HG03460 (cell line): Measurements from ENCODE around the gene PYM1.
"Not testable (repeated sequence)": the region's sequence is repeated elsewhere in the genome, so short reads cannot be mapped to it uniquely, and the experiment has no call there.

Experiments used
- ATAC-seq: cut with Tn5 transposase; IDR thresholded peaks from one replicate; pipeline ENCODE4 v1.9.1; 2021; ENCODE audit not compliant: unreplicated experiment

Gene PYM1

DNA sequence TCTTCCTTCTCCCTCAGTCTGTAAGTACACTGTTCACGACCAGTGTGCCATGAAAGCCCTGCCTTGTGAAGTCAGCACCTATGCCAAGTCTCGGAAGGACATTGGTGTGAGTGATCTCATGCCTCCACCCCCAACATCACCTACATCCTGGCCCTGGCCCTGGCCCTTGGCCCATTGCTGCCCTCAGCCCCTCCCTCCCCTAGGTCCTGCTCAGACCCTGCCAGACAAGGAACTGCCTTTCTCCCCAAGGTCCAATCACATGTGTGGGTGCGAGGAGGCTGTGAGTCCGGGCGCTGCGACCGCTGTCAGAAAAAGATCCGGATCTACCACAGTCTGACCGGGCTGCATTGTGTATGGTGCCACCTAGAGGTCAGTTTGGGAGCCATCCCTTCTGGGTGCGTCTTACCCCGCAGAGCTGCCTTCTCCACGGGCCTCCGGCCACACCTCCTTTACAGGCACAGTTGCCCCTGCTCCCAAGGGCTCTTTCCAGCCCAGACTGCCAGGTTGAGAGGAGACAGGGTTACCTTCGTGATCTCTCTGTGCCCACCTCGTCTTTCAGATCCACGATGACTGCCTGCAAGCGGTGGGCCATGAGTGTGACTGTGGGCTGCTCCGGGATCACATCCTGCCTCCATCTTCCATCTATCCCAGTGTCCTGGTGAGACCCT lies 12.5 kb upstream of the PYM1 start:
- peak; percentile 97 for ATAC-seq

DNA sequence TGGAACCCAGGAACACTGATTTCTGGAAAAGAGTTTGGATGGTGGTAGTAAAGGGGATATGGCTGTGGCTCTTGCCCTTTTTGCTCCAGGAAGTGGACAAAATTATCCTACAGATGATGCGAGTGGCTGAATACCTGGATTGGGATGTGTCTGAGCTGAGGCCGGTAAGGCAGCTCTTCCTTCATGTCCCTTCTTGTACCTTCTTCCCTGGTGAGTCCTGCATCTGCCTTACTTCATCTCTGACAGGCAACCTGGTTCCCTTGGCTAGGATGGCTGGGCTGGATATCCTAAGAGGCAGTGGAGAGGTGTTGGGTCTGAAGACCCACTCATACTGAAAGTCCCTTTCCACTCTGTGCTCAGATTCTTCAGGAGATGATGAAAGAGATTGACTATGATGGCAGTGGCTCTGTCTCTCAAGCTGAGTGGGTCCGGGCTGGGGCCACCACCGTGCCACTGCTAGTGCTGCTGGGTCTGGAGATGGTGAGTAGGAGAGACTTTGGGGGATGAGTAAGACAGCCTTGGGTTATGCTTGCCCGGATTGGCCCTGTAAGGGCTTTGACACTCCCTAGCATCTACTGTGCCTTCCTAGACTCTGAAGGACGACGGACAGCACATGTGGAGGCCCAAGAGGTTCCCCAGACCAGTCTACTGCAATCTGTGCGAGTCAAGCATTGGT lies 11.3 kb upstream of the PYM1 start:
- ATAC-seq = no peak

DNA sequence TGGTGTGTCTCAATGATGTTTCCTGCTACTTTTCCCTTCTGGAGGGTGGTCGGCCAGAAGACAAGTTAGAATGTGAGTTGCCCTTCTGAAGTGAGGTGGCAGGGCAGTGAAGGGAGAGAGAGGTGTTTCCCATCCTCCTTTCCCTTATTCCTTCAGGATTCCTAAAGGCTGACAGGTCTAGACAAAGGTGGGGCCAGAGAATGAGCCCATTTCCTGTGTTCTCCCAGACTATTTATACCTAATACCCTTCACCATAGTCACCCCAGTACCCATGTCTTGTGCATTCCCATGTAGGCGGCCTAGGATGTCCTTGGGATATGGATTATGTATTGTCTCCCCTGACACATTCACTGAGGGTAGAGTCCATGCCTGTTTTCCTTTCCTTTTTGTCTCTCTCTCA lies 10.3 kb upstream of the PYM1 start:
- no peak for ATAC-seq

DNA sequence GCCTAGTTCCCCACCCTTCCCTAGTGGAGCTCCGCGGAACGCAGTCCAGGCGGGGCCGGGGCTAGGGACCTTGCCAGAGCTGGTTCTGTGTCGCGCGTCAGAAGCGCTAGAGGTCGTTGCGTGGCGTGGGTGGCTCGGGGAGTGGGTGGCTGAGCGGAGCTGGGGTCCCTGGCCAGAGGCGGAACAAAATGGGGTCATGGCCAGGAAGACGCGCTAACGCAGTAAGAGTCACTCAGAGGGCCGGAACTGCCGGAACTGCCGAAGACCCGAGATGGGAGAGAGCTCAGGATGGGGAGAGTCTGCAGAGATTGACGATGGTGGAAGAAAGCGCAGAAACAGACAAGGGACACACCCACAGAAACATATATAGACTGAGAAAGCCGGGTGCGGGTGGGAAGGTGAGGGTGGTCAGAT lies 8.1 kb upstream of the PYM1 start:
- ATAC-seq = no peak

DNA sequence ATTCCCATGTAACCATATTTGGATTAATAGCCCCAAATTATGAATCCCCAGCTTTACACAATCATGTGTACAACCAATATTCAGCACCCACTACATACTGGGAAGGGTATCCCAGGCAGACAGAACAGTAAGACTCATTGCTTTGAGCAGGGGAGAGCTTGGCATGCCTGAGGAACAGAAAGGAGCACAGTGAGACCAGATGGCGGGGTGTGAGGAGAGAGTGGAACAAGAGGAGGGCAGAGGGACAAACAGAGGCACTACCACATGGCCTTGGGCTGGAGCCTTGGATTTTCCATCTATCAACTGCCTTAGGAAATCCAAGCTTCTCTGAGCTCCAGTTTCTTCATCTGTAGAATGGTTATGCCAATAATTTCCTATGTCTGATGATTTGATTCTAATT lies 7.1 kb upstream of the PYM1 start:
- no peak for ATAC-seq

DNA sequence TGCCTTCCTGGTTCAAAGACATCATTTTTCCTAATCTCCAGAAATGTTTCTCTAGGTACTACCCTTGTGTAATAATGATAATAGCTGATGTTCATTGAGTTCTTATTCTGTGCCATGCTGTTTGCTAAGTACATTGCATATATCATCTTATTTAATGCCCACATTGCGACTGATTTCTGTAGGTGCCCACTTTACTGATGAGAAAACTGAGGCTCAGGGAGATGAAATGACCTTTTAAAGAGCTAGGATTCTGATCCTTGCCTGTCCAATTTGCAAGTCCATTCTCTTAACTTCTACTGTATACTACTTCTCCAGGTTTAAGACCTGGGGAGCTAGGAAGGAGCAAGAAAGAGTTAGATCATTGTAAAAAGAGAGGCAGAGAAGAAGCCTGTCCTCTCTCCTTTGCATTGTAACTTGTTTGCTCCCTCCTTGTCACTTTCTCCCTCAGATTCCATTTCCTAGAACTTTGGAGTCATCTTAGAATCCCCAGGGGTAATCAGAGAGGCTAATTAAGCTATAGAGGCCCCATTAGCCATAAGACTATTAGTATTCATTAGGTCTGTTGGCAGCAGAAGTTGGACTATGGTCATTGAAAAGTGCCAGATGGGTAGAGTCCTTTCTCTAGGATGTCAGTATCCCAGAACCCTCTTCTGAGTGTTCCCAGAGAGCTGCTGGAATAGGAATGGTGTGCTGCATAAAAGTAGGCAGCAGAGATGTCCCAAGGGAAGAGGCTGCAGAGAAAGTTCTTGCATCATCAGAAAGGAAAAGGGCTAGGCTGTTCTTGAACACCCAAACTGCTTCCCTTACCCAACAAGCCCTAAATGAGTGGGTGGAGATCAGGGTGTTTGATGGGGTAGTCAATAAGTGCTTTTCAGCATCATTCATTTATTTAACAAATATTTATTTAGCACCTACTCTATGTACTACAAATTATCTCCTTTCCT lies 6.4 kb upstream of the PYM1 start:
- no peak for ATAC-seq

DNA sequence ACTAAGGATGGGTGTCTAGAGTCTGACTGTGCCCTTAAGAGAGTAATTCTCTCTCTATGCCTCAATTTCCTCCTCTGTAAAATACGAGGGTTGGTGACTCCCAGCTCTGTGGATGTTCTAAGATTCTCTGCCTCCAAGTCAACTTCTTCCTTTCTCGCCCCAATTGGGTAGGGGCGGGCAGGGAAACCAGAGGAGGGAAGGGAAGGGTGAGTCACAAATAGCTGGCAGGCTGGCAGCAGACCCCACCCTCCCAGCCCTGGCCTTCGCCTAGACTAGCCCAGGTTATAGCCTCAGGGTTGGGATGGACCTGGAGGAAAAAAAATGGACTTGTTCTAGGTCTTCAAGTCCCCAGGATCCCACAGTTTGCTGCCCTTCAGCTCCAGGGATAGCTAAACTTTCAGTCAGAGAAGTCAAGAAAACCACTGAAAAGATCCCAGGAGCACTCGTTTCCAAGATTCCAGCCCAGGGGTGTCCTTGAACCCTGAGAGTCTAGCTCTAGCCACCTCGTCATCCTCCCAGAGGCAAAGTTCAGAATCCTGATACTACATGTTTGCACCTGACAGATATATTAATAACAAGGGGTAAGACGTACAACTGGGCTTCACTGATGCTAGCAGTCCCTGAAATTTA lies 5.6 kb upstream of the PYM1 start:
- ATAC-seq = no peak

DNA sequence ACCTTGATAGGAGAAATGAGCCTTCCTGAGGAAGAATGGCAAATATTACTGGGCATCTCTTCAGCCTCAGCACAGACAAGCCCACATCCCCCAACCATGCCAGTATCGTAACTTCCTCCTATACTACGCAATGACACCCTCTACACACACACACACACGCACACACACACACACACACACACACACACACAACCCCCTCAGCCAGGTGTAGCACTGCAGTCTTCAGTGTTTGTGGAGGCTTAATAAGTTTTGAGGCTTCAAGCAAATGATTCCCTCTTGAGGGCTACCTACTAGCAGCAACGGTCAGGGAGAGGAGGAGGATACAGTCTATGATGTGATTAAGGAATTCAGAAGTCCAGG lies 4.8 kb upstream of the PYM1 start:
- no peak for ATAC-seq

DNA sequence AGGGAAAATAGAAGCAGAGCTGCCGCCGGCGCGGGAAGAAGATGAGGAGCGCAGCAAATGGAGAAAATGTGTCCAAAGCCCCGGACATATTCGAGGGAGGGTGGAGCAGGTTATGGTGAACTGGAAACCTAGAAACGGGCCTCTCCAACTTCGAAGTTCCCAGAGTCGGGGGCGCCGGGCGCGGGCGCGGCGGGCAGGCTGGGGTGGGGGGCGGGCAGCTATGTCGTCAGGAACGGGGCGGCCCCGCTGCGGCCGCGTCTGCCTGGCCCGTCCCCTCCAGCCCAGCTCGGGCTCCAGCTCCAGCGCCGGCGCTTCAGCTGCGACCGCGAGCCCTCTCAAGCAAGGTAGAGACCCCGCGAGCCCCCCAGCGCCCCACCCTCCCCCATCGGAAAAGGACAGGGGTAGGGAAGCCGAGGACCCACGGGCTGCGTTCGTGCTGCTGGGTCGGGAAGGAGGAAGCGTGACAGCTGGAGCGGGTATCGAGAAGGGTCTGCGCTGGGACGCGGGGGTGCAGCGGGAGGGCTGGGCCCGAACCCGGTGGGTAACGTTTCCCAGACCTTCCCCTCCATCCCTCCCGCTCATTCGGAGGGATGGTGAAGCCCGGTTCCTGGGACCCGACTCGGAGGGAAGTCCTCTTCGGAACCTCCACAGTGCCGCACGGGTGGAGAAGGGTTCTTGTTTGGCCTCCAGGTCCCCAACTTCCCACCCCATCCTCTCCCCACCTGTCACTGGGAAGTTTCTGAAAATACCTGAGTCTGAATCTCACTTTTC lies 4.3 kb upstream of the PYM1 start:
- ATAC-seq = no peak

DNA sequence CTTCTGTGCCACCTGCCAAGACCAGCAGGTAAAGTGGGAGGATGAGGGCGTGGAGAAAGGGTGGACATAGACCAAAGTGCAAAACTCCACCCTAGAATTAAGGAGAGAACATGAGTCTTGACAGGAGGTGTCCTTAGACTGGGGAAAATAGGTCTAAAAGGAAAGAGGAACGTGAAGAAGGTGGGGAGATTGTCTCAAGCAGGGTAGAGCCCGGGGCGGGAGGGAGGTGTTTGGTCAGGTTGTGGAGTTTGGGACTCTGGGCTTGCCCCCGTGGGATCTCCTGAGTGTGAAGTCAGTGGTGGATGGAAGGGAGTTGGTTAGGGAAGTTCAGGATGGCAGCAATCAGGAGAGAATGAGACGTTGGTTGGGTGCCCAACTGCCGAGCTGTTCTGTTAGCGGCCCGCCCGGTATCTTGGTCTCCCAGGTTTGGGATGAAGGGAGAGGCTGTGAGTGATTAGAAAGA lies 3.7 kb upstream of the PYM1 start:
- no peak for ATAC-seq

DNA sequence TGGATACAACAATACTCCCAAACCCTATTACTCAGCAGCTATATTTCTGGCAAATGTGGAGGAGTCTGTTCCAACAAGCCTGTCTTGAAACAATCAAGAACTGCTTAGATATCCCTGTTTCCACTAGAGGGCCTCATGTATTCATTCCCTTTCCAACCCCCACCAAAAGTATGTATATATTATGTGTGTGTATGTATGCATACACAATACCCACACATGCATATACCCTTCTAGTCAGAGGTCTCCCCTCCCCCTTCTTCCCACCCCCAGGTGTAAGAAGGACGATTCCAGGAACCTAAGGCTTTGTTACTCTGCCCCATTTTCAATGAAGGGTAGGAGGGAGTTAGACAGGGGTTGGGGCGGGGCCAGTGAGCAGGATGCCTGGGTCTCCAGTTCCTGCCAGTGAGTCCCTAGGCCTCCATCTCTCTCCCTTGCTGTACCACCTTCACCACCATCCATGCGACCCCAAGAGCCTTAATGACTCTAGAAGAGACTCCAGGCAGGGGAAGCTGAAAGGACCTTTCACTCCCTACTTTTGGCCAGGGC lies 3.1 kb upstream of the PYM1 start, which contains the start of gene DGKA:
TSS of gene DGKA (plus strand) at position 392 of the 546 bp plus-strand sequence. CDS start 5,342 bp downstream, outside the sequence.
- no peak for ATAC-seq

DNA sequence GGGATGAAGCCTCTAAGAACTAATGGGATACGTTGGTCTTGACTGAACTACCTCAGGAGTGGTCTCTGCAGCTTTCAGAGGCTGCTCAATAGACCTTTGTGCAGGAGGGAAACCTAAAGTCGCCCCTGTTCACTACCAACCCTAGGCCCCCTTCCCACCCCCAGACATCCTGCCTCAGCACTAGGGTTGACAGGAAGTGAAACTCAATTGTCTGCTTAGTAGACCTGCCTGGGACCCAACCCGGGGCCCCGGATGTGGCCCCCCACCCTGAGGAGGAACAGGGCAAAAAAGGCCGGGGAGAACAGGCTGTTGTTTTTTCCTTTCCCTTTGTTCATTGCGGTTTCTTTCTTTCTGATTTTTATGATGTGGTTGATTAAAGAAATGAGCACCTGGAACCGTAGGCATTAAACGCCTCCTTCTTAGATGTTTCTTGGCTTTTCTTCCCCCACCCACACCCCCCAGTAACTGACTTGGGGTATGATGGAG lies 1.7 kb upstream of the PYM1 start:
- peak; percentile 43 for ATAC-seq

DNA sequence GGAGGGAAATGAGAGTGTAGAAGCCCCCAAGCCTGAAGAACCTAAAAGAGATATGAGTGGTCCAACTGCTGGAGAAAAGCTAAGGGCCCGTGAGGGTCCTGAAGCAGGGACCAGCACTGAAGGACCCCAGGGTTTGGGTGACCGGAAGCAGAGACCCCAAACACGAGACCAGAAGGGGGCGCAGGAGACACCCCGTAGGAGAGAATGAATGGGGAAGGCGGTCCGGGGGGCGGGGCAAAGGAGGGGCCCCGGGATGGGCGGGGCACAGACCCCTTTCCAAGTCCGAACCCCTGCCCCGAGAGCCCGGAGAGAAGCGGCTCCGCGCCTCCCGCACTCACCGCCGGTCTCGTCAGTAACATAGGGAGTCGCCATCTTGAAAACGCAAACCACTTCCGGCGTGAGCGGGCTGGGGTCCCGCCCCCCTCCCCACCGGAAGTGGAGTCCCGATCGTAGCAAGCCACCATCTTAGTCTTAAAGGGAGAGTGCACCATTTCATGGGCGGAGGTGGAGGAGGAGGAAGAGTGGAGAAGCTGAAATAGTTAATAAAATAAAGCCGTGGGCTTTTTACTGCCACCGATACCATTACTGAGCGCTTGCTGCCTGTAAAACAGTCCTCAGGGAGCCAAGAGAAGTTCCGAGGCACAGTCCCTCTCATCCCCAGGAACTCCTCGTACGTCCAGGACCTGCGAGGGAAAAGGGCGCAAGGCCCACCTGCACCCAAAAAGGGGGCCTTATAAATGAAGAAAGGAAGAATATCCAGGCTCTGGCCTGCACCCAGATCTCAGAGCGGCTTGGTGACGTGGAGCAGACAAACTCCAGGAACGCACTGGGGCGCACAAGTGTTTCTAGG lies 731 bp downstream of the PYM1 start:
- peak; percentile 44 for ATAC-seq

DNA sequence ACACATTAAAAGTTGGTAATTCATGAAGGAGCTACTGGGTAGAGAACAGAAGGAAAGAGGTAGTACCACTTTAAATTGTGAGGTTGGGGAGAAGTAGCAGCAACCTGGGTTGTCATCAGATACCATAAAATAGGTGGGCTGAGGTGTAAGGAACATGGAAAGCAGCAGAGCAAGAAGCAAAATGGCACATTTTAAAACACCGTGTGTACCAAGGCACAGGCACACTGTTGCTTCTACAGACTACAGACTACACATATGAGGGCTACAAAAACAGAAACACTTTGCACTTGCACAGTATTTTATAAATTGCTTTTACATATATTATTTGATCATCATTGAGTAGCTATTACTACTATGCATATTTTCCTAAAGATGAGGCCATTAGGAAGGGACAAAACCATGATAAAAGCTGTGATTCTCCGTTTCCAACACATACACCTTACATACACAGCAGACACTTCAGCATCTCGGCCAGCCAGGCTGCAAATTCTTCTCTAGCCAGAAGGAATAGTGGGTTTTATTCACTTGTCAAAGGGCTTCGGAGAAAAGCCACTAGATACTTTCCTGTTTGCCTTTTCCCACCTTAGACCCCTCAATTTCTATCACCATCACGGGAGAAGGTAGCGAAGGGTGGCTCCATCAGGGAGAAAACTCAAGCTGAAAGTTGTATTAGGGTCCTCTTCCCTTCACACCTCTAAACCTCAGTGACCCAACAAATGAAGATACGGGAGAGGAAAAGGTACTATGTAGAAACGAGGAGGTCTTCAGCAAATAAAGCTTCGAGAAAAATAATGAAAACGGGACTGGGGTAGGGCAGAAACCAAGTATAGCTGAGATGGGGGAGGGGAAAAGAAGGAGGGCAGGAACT lies 1.6 kb downstream of the PYM1 start:
- peak; percentile 1 for ATAC-seq

DNA sequence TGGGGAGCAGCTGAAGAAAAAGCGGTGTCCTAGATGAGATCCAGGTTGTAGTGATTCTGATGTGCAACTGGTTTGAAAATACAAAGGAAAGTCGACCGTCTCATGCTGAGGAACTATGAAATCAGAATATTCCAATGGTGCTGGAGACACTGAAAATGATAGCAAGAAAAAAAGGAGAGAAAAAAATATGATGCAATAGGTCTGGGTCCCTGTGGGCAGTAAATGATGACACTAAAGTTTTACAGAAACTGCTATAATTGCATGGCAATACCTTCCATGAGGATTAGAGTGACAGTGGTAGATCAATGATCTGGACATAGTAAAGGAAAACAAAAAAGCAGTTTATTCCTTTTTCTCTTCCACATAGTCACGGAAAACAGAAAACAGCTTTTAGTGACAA lies 2.3 kb downstream of the PYM1 start:
- ATAC-seq = no peak

DNA sequence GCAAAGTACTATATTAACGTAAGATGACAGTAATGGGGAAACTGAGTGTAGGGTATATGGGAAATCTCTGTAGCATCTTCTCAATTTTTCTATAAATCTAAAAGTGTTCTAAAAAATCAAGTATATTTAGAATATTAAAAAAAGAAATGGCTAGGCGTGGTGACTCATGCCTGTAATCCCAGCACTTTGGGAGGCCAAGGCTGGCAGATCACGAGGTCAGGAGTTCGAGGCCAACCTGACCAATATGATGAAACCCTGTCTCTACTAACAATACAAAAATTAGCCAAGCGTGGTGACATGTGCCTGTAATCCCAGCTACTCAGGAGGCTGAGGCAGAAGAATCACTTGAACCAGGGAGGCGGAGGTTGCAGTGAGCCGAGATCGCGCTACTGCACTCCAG lies 4.0 kb downstream of the PYM1 start:
- ATAC-seq = not testable (repeated sequence)

DNA sequence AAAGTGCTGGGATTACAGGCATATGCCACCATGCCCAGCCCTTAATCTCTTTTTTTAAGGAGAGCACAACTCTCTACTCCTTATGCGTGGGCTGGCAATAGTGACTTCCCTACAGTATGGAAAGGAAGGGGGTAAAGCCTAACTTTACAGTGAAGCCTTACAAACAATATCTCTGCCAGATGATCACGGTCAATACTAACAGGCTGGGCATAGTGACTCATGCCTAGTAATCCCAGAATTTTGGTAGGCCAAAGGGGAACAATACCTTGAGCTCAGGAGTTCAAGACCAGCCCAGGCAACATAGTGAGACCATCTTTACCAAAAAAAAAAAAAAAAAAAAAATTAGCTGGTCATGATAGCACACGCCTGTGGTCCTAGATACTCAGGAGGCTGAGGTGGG lies 5.6 kb downstream of the PYM1 start:
- ATAC-seq = no peak

DNA sequence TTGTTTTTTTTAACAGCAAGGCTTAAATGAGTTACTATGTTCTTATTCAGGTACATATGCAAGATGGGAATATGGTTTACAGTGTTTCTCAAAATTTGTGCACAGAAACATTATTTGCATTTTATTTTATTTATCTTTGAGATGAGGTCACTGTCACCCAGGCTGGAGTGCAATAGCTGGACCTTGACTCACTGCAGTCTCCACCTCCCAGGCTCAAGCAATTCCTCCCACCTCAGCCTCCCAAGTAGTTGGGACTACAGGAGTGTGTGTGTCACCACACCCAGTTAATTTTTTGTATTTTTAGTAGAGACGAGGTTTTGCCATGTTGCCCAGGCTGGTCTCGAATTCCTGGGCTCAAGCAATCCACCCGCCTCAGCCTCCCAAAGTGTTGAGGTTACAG lies 8.7 kb downstream of the PYM1 start:
- ATAC-seq = not testable (repeated sequence)
